Measurements from ENCODE around the gene C1RL. TPM values are rescaled to one million over a fixed set of nuclear protein-coding genes. Genes with fewer than 3 reads are reported as not detected.

Gene C1RL
- total and polyA plus RNA-seq, 2 donors (not counting 1 experiment from before 2014, with no cell fraction given), result 13.5 to 24.9 TPM

GRCh38 chr12:7146906-7147305, 37.9 kb upstream of the C1RL start:
- Histone ChIP-seq H3K27me3 (replicated peaks in 1 of 4; ENCODE audit: control extremely low read depth in 1 of 4, control insufficient read depth in 3 of 4, insufficient read depth in 4 of 4, low read length in 3 of 4) (no peaks in the 10 kb centered on the region), H3K36me3 (replicated peaks in 1 of 2; ENCODE audit: control extremely low read depth in 1 of 2, control insufficient read depth in 1 of 2, extremely low read depth in 1 of 2, insufficient read depth in 2 of 2, low read length in 1 of 2) (peaks cover 1 to 27% of the 10 kb centered on the region in 2 experiments), H3K4me3 (ENCODE audit: control extremely low read depth in 1 of 5, extremely low read depth in 1 of 5, insufficient read depth in 1 of 5, low read depth in 2 of 5, low read length in 4 of 5) (no peak overlapping the region), H3K4me2 (replicated peaks; ENCODE audit: low read depth, low read length, poor library complexity, severe bottlenecking) (no peak overlapping the region), H3K9ac (ENCODE audit: low read length) (no peak overlapping the region), H2AFZ (ENCODE audit: insufficient read depth, low read depth, low read length, poor library complexity, severe bottlenecking) (no peak overlapping the region), H3K27ac (ENCODE audit: low read length in 2 of 2) (no peak overlapping the region), H3K4me1 (ENCODE audit: control insufficient read depth in 2 of 2, insufficient read depth in 2 of 2, low read length in 2 of 2) (no peaks in the 10 kb centered on the region), H4K20me1 (ENCODE audit: control insufficient read depth, insufficient read depth, low read length, poor library complexity, severe bottlenecking) (no peaks in the 10 kb centered on the region), H3K9me3 (ENCODE audit: control extremely low read depth in 1 of 3, control insufficient read depth in 2 of 3, insufficient read depth in 1 of 3, low read length in 2 of 3) (no peaks in the 10 kb centered on the region), H3K79me2 (ENCODE audit: control insufficient read depth, insufficient read depth, low read length) (no peaks in the 10 kb centered on the region)
- WGBS (ENCODE audit: insufficient coverage), result 98% methylated on average over 7 of the region's 7 CpGs
- H3K9me3 Mint-ChIP-seq (ENCODE audit: insufficient read depth), result no peaks in the 10 kb centered on the region
- ChIA-PET CTCF (interaction anchor here (0.9 to 1.2 kb wide), 3 partner anchors 8 to 24 kb away, joined by 3 read pairs; no protein-coding TSS in a partner anchor), POLR2A (no interaction called here)
- peaks cover under 1% of the 10 kb centered on the region for H3K4me1 Mint-ChIP-seq
- TF ChIP-seq EZH2 (IDR thresholded peaks at IDR 0.05; ENCODE audit: borderline replicate concordance, insufficient read depth, low read depth, low read length, poor library complexity, severe bottlenecking) (no peak), CTCF (IDR thresholded peaks at IDR 0.05) (no peak)
- no peak overlapping the region for H3K27ac Mint-ChIP-seq
- intact Hi-C loops (cut with micrococcal nuclease), result no loop called here
- H3K4me3 Mint-ChIP-seq, result no peak overlapping the region
- DNase-seq (no peak), ATAC-seq (ENCODE audit: low read depth) (no peak)
- H3K27me3 Mint-ChIP-seq, result no peaks in the 10 kb centered on the region

- H3K4me1 Mint-ChIP-seq, result peaks cover 2% of the 10 kb centered on the region
- no peak for ATAC-seq (ENCODE audit: low read depth)
- Histone ChIP-seq H3K4me2 (replicated peaks; ENCODE audit: low read depth, low read length, poor library complexity, severe bottlenecking) (no peak overlapping the region), H3K4me1 (ENCODE audit: control insufficient read depth in 2 of 2, insufficient read depth in 2 of 2, low read length in 2 of 2) (no peaks in the 10 kb centered on the region), H3K27me3 (replicated peaks in 1 of 4; ENCODE audit: control extremely low read depth in 1 of 4, control insufficient read depth in 3 of 4, insufficient read depth in 4 of 4, low read length in 3 of 4) (no peaks in the 10 kb centered on the region), H3K27ac (ENCODE audit: low read length in 2 of 2) (no peak overlapping the region), H3K9ac (ENCODE audit: low read length) (no peak overlapping the region), H3K79me2 (ENCODE audit: control insufficient read depth, insufficient read depth, low read length) (no peaks in the 10 kb centered on the region), H2AFZ (ENCODE audit: insufficient read depth, low read depth, low read length, poor library complexity, severe bottlenecking) (no peak overlapping the region), H3K9me3 (ENCODE audit: control extremely low read depth in 1 of 3, control insufficient read depth in 2 of 3, insufficient read depth in 1 of 3, low read length in 2 of 3) (no peaks in the 10 kb centered on the region), H4K20me1 (ENCODE audit: control insufficient read depth, insufficient read depth, low read length, poor library complexity, severe bottlenecking) (no peaks in the 10 kb centered on the region), H3K36me3 (replicated peaks in 1 of 2; ENCODE audit: control extremely low read depth in 1 of 2, control insufficient read depth in 1 of 2, extremely low read depth in 1 of 2, insufficient read depth in 2 of 2, low read length in 1 of 2) (peaks cover 1 to 29% of the 10 kb centered on the region in 2 experiments), H3K4me3 (ENCODE audit: control extremely low read depth in 1 of 5, extremely low read depth in 1 of 5, insufficient read depth in 1 of 5, low read depth in 2 of 5, low read length in 4 of 5) (no peak overlapping the region)
- no peak overlapping the region for H3K27ac Mint-ChIP-seq
- DNase-seq, result no peak
- no peak overlapping the region for H3K4me3 Mint-ChIP-seq
- 92% methylated on average over 5 of the region's 7 CpGs for WGBS (ENCODE audit: insufficient coverage)
- H3K9me3 Mint-ChIP-seq (ENCODE audit: insufficient read depth), result no peaks in the 10 kb centered on the region
- ChIA-PET CTCF (interaction anchor here (0.9 to 3.7 kb wide), 5 partner anchors 9 to 275 kb away, joined by 3 to 16 read pairs (median 3); partner anchors contain the start of gene C1RL), POLR2A (no interaction called here)
- no peaks in the 10 kb centered on the region for H3K27me3 Mint-ChIP-seq
- intact Hi-C loops (cut with micrococcal nuclease), result no loop called here
- TF ChIP-seq CTCF (IDR thresholded peaks at IDR 0.05) (no peak), EZH2 (IDR thresholded peaks at IDR 0.05; ENCODE audit: borderline replicate concordance, insufficient read depth, low read depth, low read length, poor library complexity, severe bottlenecking) (no peak)
Observed at GRCh38 chr12:7146228-7146627, 37.2 kb upstream of the C1RL start.

All from B cell (primary cell).